T-helper 2 cell (primary cell): ENCODE results near the gene ZNF687.

ENCODE experiments used
- DNase-seq, 5 experiments: peaks; one replicate each; pipeline versions ENCODE4 v3.0.0 to v3.0.0-alpha.2; 2012 to 2022

ZNF687 gene

DNA sequence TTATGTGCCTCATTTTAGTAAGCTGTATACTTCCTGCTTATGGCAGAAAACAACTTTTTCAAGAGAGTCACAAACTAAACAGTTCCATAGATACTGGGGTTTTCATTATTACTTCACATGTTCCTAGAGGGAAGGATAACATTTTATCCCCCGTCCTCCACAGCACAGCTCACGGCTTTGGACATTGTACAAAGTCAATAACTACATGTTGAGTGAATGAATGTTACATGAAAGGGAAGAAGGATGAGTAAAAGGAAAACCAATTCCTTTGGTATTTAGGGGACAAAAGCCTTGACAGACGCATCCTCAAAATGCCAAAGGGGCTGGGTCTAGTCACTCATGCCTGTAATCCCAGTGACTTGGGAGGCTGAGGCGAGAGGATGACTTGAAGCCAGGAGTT lies 30.3 kb downstream of the ZNF687 start:
- no peak for DNase-seq

DNA sequence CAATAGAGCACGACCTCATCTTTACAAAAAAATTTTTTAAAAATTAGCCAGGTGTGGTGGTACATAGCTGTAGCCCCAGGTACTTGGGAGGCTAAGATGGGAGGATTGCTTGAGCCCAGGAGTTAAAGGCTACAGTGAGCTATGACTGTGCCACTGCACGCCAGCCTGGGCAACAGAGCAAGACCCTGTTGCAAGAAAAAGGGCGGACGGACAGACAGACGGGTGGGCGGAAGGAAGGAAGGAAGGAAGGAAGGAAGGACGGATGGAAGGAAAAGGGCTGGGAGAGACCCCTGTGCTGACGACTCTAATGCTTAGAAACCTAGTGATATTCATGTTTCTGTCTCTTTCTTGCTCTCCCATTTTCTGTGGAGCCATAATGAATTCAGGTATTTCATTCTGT lies 30.7 kb downstream of the ZNF687 start:
- no peak for DNase-seq

DNA sequence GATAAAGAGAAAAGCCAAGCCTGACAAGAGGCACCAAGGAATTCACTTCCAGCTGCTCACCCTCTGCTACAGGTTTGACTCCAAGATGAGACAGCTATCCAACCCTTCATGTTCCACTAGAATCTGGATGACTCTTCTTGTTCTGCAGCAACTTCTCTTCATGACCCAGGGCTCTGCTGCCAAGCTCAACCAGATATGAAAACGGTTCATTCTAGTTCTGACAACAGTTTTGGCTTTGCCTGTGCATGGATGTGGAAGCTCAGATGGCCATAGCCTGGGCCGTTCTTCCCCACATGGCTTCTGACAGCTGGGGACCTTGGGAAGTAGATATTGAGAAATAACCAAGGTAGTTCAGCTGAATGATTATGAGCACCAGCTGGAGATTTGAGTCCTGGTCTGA lies 31.4 kb downstream of the ZNF687 start:
- DNase-seq: no peak

DNA sequence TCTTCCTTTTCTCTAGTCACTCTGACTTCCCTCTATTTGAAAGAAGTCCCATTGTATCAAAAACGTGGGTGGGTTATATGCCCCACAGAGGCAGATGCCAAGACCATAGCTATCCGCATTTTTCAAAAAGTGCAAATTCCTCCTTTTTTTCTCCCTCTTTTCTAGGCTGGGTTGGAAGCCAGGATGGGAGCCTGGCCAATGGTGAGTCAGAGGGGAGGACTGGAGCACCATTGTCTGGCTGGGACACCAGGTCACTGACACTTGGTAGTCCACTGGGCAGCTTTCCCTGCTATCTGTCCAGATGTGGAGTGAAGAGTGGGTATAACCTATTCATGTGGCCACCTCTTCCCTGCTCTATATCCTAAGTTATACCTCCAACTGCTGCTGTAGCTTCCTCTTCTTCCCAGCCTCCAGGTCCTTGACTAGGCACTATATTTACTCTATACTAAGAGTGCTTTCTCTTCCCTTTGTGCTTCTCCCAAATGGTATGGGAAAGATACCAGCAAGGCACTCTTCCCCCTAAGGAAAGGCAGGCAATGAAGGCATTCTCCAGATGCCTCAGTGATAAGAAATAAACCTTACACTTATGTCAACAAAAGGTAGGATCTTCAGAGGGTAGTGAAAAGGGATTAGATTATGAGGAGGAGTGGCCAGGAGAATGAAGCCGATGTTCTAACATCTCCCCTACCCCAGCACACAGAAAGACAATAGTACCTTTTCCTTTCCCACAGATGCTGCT lies 32.2 kb downstream of the ZNF687 start:
- no peak for DNase-seq

DNA sequence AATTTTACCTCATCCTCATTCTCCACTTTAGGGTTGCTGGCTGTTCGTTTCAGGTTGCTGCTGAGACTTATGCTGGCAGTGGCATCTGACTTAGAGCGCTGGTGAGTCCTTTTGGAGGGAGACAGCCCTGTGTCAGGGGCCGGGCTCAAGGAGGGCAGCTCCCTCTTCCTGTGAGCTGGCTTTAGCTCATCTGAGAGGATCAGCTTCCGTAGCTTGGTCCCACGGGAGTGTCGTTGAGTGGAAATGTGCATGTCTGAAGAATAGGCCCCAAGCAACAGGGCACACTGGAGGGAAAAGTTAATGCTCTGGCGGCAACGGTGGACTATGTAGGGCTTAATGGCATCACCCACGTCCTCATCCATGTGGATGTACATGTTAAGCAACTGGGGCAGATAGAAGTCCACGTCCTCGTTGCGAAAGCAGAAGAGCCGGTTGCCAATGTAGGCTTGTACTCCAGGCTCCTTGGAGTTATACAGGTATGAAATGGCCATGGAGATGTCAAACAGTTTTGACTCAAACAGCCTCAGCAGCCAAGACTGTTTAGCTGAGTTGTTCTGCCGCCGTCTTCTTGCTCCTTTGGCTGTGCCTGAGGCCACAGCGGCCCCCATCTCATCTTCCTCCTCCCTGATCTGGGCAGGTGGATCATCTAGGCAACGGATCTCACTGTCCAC lies 33.6 kb downstream of the ZNF687 start:
- no peak for DNase-seq

DNA sequence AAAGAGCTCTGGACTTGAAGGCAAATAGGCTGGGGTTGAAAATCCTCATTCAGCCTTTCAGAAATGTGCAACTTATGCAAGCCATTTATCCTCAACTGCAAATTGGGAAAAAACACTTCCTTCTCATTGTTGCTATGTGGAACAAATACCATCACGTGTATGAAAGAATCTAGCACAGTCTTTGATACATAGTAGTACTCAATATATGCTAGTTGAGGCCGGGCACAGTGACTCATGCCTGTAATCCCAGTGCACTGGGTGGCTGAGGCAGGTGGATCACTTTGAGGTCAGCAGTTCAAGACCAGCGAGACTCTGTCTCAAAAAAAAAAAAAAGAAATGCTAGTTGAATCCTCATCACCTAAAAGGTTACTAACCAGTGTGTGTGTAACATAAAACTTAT lies 36.9 kb downstream of the ZNF687 start:
- DNase-seq: no peak

DNA sequence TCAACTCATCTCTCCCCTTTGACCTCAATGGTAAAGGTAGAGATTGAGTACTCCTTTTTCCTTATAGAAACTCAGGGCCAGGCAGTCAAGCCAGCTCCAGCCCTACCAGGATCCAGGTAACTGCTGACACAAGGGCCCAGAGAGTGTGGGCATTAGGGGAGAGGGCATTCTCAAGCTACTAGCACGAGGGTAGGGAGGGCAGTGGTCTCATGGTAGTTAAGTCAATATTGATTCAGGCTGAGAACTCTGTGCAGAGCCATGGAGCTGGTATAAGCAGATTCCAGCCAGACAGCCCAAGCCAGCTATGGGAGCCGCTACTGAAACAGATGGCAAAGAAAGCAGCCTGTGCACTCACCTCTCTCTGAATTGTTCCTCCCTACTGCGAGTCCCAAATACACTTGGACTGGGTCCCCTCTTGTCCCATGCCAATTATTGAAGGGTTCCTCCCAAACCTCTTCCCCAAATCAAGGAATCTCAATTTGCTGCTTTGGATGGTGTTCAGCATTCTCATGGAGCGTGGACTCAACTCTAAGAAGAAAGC lies 42.4 kb downstream of the ZNF687 start:
- no peak for DNase-seq

DNA sequence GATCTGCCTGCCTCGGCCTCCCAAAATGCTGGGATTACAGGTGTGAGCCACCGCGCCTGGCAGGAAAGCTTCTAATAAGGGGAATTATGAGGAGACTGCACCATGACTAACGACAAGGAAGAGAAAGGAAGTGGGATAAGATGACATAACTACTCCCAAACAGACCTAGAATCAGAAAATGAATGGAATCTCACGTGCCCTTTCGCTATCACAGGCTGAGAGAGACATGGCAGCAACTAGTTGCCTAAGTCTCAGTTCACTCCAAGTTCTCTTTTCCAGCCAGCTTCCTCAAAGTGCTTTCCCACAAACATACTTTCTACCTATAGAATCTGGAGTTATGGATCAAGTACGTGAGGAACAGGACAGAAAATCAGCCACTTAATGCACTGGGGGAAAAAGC lies 43.1 kb downstream of the ZNF687 start:
- no peak for DNase-seq

DNA sequence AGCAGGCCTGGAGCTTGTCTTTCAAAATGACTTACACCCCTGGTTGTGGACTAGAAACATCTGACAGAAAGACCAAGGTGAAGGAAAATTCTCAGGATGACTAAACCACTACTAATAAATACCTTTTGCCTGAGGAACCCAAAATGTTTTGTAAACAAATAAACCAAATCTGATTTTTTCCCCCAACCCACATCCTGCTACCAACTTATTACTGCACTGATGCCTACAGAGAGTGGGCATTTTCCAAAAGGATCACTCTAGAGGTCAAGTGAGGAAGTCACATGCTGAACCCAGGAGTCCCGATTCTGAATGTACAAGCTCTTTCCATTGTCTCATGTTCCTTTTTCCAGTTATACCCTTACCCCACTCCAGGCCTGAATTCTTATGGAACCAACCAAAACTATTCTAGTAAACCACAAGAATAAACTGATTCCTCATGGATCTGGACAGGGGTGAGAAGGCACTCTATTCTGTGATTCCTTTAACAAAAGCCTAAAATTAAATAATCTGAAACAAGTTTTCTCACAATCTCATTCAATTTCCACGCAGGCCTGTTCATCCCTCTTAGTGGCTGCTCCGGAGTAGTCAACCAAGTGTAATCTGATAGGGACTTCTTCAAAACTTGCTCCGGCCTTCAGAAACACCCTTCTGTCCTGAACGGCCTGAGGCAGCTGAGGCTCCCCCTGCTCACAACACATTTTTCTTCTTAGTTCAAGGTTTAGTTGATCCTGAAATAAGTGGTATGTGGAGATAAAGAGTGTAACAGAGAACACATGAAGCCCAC lies 43.7 kb downstream of the ZNF687 start:
- peak in 1 of 5 experiments; percentile 24 for DNase-seq

DNA sequence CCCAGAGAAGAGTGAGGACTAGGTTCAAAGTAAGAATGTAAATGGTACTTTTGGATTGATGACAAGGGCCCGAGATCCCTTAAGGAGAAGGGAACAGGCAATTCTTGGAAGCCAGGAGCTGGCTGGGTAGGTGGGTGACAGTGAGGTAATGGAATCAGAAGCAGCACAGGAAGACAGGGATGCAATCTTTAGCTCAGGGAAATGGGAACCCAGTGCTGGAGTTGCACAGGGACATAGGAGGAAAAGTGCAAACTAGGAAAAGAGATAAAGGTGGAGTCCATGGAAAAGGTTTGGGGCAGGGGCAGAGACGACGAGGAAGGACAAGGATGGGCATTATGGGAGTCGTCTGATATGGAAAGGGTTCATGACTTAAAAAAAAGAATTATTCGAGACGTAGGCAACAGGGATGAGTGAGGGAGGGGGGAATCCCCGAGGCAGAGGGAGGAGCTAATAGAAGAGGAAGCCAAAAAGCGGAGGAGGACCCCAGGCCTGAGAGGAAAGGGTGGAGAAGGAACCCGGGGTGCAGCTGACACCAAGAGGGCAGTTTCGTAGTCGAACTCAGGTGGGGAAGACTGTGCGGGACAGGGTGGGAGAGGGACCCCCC lies 44.6 kb downstream of the ZNF687 start:
- peak in 4 of 5 experiments; percentile 34 to 70 (median 44) for DNase-seq

DNA sequence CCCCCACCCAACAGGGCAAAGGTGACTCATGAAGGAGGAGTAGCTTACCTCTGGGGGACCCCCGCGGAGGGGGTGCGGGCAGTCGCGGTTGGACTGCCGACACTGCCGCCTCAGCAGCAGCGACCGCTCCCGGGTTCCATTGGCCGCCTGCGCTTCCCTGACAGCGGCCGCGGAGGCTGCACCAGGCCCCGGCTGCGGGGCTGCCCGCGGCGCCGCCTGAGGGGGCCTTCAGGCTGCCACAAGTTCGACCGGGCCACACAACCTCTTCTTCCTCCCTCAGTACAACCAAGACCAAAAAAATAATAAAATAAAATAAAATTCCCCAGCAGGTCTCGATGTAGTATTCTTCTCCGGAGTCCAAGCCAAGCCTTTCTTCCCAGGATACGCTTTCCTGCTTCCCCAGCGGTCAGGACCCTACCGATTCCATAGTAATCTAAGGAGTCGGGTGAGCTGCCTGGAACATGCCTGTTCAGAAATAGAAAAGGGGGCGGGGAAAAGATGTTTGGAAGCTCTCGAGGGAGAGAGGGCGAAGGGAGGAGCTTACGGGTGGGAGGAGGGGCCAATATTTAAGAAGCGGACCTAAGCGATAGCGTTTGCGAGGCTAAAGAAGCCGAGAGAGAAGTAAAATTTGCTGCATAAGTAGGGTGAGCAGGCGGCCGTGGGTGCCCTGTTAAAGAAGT lies 45.3 kb downstream of the ZNF687 start, which contains the start of gene PI4KB:
Gene PI4KB, minus strand, starts transcription at position 194 of the 680 bp plus-strand sequence. CDS start 10,935 bp downstream, outside the sequence.
- peak; percentile 52 to 97 (median 83) for DNase-seq

DNA sequence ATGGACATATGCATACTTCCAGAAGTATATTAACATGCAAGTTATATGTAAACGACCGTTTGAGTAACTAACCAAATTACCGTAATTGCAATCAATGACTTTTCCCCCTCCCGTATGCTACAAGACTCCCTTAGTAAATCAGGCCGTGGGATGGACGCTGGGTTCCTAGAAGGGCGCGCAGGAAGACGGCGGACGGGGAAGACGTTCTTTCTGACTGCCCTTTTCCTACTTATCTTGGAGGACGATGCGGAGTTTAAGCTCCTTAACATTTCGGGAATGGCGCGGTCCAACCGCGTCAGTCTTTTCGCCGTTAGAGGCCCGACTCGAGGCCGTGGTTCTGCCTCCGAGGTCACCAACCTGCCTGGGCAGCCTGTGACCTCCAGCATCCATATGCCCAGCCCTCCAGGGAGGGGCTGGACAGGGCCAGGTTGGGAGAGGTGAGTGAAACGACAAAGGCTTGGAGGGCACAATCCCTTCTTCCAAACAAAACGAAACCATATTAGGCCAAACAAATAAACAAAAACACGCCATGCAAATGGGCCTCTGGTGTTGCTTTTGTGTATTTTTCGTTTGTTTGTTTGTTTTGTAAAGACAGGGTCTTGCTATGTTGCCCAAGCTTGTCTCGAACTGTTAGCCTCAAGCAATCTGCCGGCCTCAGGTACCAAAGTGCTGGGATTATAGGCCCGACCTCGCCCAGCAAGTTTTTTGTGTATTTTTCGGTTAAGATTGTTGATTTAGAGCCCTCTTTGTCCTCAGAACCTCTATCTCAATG lies 46.0 kb downstream of the ZNF687 start:
- DNase-seq: no peak

DNA sequence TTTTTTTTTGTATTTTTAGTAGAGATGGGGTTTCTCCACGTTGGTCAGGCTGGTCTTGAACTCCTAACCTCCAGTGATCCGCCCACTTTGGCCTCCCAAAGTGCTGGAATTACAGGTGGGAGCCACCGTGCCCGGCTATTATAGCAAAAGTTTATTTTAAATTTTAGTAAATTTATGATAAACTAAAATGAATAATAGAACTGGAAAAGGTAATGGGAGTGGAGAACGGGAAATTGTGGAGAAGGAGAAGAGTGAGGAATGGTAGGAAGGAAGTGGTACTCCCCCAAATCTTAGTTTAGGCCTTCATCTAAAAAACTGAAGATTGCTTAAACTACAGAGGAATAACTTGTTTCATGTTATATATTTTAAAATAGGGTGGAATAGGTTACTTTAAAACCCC lies 52.7 kb downstream of the ZNF687 start:
- no peak for DNase-seq

DNA sequence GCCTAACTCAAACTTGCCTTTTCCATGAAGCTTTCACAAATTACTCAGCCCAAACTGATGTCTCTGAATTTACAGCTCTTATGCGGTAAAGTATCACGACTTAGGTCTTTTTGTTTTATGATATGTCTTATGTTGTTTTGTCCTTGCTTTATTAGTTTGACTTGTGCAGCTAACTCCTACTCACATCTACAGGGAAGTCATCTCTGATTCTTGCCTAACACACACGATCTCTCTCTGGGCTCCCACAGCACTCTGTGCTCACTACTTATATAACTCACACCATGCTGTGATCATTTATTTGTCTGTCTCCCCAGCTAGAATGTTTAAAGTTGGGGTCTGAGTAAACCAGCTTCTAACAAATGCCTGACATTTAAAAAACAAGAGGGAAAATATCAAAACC lies 54.5 kb downstream of the ZNF687 start:
- DNase-seq: no peak

DNA sequence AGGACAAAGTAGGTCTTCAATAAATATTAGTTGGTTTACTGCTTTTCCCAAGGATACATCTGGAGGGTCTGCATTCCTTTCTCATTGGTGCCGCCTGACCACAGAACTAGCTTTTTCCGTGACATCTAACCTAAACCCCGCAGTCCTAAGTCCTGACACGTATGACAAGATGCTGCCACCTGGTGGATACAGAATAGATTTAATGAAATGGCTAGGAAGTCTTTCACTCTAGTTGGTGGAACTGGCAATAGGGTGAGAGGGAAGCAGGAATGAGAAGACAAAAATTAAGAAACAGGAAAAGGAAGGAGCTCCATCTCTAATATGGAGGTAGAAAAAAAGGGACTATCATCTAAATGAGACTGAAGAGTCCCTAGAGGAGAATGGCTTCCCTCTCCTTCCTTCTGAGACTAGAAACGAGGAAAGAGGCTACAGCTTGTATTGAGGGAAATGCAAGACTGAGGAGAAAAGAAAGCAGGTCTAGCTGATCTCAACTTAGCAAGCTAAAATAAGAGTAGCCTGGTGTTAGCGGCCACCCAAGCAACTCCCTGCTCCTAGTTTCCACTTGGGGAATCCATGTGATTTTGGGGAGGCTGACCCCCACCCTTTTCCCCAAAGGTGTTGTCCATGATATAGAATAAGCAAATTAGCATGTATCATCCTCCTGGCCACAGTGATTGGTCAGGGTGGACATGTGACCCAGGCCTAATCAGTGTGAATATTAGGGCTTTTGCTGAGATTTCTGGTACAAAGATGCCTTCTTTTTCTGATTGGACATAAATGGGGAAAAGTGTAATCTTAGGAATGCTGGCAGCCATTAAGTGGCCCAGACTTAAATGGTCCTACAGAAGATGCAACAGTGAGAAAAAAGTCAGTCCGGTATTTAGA lies 59.0 kb downstream of the ZNF687 start:
- DNase-seq: peak in 3 of 5 experiments; percentile 14 to 79 (median 41)
